NT2/D1 (cell line): ENCODE data around the gene PRSS36.

Experiments used
- DNase-seq: peaks from one replicate; pipeline ENCODE4 v3.0.0-alpha.2; 2011; ENCODE audit warnings: low read depth, low spot score
- H3K27me3 ChIP-seq: 2 replicates; pipeline ENCODE4 v1.6.0; 2011; ENCODE audit warnings: mild to moderate bottlenecking; ENCODE audit not compliant: insufficient read length, insufficient read depth
- H3K36me3 ChIP-seq: 2 replicates; pipeline ENCODE4 v1.6.1; 2011; ENCODE audit warnings: mild to moderate bottlenecking, low read length, mixed read lengths; ENCODE audit not compliant: insufficient read depth, insufficient read length
- H3K4me1 ChIP-seq: 2 replicates; pipeline ENCODE4 v1.5.1; 2011; ENCODE audit not compliant: insufficient read depth, insufficient read length
- H3K4me3 ChIP-seq: 2 replicates; pipeline ENCODE4 v1.5.1; 2011; ENCODE audit warnings: low read depth; ENCODE audit not compliant: insufficient read length
- H3K9ac ChIP-seq: 2 replicates; pipeline ENCODE4 v1.6.0; 2011; ENCODE audit warnings: low read depth; ENCODE audit not compliant: insufficient read length
- H3K9me3 ChIP-seq: 2 replicates; pipeline ENCODE4 v1.5.1; 2011; ENCODE audit warnings: mild to moderate bottlenecking, low read length; ENCODE audit not compliant: insufficient read depth
- SUZ12 ChIP-seq: IDR thresholded peaks from 2 replicates; pipeline ENCODE4 v1.6.1; 2011; ENCODE audit not compliant: insufficient read length, insufficient read depth; ENCODE audit errors: extremely low read depth
- YY1 ChIP-seq: IDR thresholded peaks from 2 replicates; pipeline ENCODE4 v1.6.1; 2011; ENCODE audit not compliant: insufficient read length, insufficient read depth
- ZNF274 ChIP-seq: IDR thresholded peaks from 2 replicates; pipeline ENCODE4 v1.6.1; 2011; ENCODE audit warnings: mild to moderate bottlenecking, low read depth, low read length

The PRSS36 gene

DNA sequence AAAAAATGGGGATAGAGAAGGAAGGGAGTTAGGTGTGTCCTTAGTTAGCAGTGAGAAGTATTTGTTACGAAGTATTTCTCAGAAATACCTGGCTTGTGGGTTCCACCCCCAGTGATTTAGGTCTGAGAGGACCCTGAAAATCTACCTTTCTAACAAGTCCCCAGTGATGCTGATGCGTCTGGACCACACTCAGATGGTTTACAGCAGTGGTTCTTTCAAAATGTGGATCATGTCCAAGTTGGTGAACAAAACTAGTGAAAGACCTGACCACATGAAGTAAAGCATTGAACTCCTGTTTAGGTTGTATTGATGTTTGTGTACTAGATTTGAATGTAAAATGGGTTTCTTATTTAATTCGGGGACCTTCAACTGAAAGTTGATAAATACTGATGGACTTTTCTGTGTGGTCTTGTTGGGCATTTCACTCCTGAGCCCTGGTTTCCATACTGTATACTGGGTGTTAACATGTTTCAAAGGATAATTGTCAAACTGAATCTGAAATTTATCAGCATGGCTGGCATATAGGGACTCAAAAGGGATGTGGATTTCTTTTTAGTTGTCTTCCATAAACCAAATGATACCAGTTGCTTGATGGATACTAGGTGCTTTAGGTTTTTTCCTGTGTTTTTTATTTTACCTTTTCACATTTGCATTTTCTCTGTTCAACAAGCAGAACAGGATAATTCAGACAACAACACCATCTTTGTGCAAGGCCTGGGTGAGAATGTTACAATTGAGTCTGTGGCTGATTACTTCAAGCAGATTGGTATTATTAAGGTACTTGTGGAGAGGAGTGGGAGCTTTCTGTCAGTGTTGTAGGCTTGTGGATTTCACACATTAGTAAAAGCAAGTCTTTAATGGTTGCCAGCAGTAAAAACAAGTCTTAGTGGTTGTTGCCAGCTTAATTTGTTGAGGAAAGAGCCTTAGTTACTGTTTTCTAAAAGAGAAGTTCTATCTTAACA is 38.9 kb upstream of the PRSS36 start:
- DNase-seq = no peak
- H3K9me3 ChIP-seq = no peaks in the 10 kb centered on the region
- H3K36me3 ChIP-seq = peaks cover 98% of the 10 kb centered on the region
- no peak overlapping the region for H3K4me3 ChIP-seq
- no peak overlapping the region for H3K9ac ChIP-seq
- peaks cover 5% of the 10 kb centered on the region for H3K4me1 ChIP-seq
- TF ChIP-seq YY1 = no peak
- TF ChIP-seq ZNF274 = no peak
- TF ChIP-seq SUZ12 = no peak
- no peaks in the 10 kb centered on the region for H3K27me3 ChIP-seq

DNA sequence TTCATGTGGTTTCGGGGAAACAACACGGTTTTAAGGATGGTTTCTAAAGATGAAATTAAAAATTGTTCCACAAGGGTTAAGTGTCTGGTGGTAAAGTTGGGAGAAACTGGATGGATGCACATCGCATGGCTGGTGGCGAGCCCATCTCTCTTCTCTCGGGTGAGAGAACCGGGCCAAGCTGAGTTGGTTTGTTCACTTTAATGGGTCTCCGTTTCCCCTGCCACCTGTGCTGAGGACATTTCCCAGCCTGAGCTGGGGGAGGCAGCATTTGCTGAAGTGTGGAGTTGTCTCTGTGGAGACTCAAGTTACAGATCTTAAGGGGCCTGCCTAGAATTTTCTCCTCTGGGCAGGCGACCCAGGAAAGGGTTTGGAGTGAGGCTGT is 37.9 kb upstream of the PRSS36 start:
- H3K9ac ChIP-seq = no peak overlapping the region
- peaks cover 5% of the 10 kb centered on the region for H3K4me1 ChIP-seq
- H3K36me3 ChIP-seq = peaks cover 98% of the 10 kb centered on the region
- H3K27me3 ChIP-seq = no peaks in the 10 kb centered on the region
- DNase-seq = no peak
- no peaks in the 10 kb centered on the region for H3K9me3 ChIP-seq
- TF ChIP-seq ZNF274 = no peak
- TF ChIP-seq SUZ12 = no peak
- no peak for TF ChIP-seq YY1
- no peak overlapping the region for H3K4me3 ChIP-seq

DNA sequence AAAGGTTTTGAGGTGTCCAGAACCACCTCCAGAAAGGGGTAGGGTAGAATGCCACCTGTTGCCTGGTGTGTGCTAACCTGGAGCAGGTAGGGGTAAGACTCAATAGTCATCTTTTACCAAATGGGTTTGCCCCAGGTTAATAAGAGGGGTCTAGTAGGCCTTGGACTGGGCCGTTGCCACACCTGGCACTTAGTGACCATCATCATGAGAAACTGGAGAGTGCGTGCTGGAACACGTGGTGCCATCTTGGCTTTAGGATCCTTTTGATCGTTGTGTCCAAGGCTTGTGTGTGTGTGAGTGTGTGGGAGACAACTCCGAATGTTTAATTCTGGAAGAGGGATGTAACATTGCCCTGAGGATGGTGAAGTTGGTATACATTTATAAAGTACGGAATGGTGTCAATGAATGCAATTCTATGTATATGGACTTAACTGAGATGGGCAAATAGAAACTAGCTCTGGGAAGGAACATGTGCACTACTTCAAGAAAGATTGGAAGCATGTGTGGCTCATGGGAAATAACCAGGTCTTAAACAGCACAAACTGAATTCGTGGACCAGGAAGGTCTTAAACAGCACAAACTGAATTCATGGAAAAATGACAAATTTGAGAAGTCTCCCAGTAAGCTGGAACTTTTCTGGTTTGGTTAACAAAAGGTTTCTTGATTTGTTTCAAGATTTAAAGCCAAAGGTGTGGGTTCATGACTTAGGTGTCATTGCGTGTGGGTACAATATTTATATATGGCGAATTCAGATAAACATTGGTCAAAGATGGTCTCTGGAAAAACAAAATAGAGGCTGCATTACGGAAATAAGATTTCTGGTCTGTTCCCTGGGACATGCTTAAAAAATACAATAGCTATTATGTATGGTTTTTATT is 37.3 kb upstream of the PRSS36 start:
- H3K27me3 ChIP-seq = no peaks in the 10 kb centered on the region
- H3K9ac ChIP-seq = no peak overlapping the region
- H3K4me1 ChIP-seq = peaks cover 10% of the 10 kb centered on the region
- no peak overlapping the region for H3K4me3 ChIP-seq
- no peak for DNase-seq
- H3K9me3 ChIP-seq = no peaks in the 10 kb centered on the region
- TF ChIP-seq SUZ12 (no peak), YY1 (no peak), ZNF274 (no peak)
- peaks cover 98% of the 10 kb centered on the region for H3K36me3 ChIP-seq

DNA sequence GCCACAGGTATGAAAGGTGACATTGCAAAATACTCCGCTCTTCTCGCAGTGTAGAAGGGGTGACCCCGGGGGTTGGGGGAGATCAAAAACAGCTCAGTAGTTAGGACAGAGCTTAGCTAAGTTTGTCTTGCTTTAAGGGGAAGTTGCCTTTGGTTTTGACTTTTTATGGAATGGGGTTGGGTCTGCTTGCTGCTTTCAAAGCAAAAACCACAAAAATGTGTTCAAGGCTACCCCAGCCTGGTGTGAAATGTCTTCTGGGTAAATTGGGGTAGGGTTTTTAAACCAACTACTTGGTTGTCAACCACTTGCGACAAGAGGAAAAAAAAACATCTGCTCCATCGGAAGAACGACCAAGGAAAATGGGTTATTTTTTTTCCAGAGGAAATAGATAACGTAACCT is 36.3 kb upstream of the PRSS36 start:
- Histone ChIP-seq H3K9ac (no peak overlapping the region), H3K27me3 (no peaks in the 10 kb centered on the region), H3K9me3 (no peaks in the 10 kb centered on the region), H3K4me3 (no peak overlapping the region), H3K4me1 (peaks cover 10% of the 10 kb centered on the region), H3K36me3 (peaks cover 98% of the 10 kb centered on the region)
- TF ChIP-seq YY1 (no peak), ZNF274 (no peak), SUZ12 (no peak)
- DNase-seq = no peak

DNA sequence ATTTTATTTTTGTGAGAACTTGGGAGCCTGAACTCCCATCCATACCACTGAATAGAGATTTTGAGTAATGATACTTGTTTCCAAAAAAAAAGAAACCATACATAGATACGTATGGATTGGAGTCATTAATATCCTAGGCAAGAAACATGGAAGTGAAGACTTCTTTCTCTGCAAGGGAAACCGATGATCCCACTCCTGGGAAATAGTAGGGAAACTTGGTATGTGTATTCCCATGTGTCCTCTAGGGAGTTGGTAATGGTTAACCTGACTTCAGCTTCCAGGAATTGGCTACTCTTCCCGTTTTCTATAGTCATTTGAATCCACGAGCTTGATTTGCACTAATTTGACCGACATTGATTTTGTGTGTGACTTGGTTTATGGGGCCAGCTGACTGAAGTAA is 35.5 kb upstream of the PRSS36 start:
- Histone ChIP-seq H3K4me1 (peaks cover 10% of the 10 kb centered on the region), H3K36me3 (peaks cover 94% of the 10 kb centered on the region), H3K4me3 (no peak overlapping the region), H3K27me3 (no peaks in the 10 kb centered on the region), H3K9me3 (no peaks in the 10 kb centered on the region), H3K9ac (no peak overlapping the region)
- TF ChIP-seq YY1 (no peak), SUZ12 (no peak), ZNF274 (no peak)
- DNase-seq = no peak

DNA sequence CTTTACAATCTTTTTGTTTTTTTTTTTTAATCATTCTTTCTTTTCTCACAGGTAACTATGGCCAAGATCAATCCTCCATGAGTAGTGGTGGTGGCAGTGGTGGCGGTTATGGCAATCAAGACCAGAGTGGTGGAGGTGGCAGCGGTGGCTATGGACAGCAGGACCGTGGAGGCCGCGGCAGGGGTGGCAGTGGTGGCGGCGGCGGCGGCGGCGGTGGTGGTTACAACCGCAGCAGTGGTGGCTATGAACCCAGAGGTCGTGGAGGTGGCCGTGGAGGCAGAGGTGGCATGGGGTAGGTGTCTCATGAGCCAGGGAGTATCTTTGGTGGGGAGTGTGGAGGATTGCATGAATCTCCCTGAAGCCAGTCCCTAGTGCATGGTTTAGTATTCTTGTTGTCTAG is 35.0 kb upstream of the PRSS36 start:
- Histone ChIP-seq H3K9ac (no peak overlapping the region), H3K36me3 (peaks cover 93% of the 10 kb centered on the region), H3K27me3 (no peaks in the 10 kb centered on the region), H3K4me3 (no peak overlapping the region), H3K4me1 (peaks cover 10% of the 10 kb centered on the region), H3K9me3 (no peaks in the 10 kb centered on the region)
- TF ChIP-seq ZNF274 (no peak), YY1 (no peak), SUZ12 (no peak)
- no peak for DNase-seq
